DOHH2 (cell line): Measurements from ENCODE around the gene HOTAIR.

ENCODE experiments used
- H3F3A ChIP-seq: fragments of 200-600 bp; sonication (generic), shearing (Covaris generic); 2 replicates; pipeline ENCODE4 v1.6.0; 2016; ENCODE audit warnings: antibody characterized with exemption, mild to moderate bottlenecking; ENCODE audit not compliant: control insufficient read depth, insufficient read depth
- H3K27ac ChIP-seq: fragments of 200-600 bp; sonication (generic); 2 replicates; pipeline ENCODE4 v1.5.1; 2014; ENCODE audit warnings: low read depth, mild to moderate bottlenecking, low read length, moderate library complexity
- H3K27me3 ChIP-seq: fragments of 200-600 bp; sonication (generic); 2 replicates; pipeline ENCODE4 v1.6.1; 2014; ENCODE audit warnings: mild to moderate bottlenecking, low read length, mixed read lengths; ENCODE audit not compliant: control insufficient read depth
- H3K36me3 ChIP-seq: fragments of 200-600 bp; sonication (generic); 2 replicates; pipeline ENCODE4 v1.6.1; 2014; ENCODE audit warnings: mild to moderate bottlenecking, low read length, moderate library complexity, mixed read lengths; ENCODE audit not compliant: control insufficient read depth
- H3K4me1 ChIP-seq: fragments of 200-600 bp; sonication (generic); 2 replicates; pipeline ENCODE4 v1.6.1; 2014; ENCODE audit warnings: mild to moderate bottlenecking, low read length, mixed read lengths; ENCODE audit not compliant: control insufficient read depth
- H3K4me2 ChIP-seq: fragments of 200-600 bp; sonication (generic); 2 replicates; pipeline ENCODE4 v1.6.0; 2014; ENCODE audit warnings: mild to moderate bottlenecking, low read length, moderate library complexity
- H3K4me3 ChIP-seq: fragments of 200-600 bp; sonication (generic); 2 replicates; pipeline ENCODE4 v1.5.1; 2014; ENCODE audit warnings: mild to moderate bottlenecking, low read length, mixed read lengths
- H3K79me2 ChIP-seq: fragments of 200-600 bp; sonication (generic); 2 replicates; pipeline ENCODE4 v1.6.1; 2014; ENCODE audit warnings: mild to moderate bottlenecking, low read length, mixed read lengths; ENCODE audit not compliant: control insufficient read depth
- H3K9me2 ChIP-seq: fragments of 200-600 bp; sonication (generic); replicated peaks from 2 replicates; pipeline ENCODE4 v1.6.1; 2014; ENCODE audit warnings: mild to moderate bottlenecking, low read length, mixed read lengths; ENCODE audit not compliant: control insufficient read depth
- H3K9me3 ChIP-seq: fragments of 200-600 bp; sonication (generic); 2 replicates; pipeline ENCODE4 v1.6.1; 2014; ENCODE audit warnings: antibody characterized with exemption, low read length, mixed read lengths; ENCODE audit not compliant: control insufficient read depth, insufficient read depth
- H4K20me1 ChIP-seq: fragments of 200-600 bp; sonication (generic); 2 replicates; pipeline ENCODE4 v1.6.0; 2014; ENCODE audit warnings: low read depth, mild to moderate bottlenecking, antibody characterized with exemption, low read length, moderate library complexity; ENCODE audit not compliant: control insufficient read depth, insufficient read depth
- EZH2phosphoT487 ChIP-seq: fragments of 200-600 bp; sonication (generic); IDR thresholded peaks from 2 replicates; pipeline ENCODE4 v1.6.1; 2017; ENCODE audit warnings: borderline replicate concordance, mild to moderate bottlenecking, antibody characterized with exemption, low read length, moderate library complexity, mixed read lengths
- TF ChIP-seq, protein P1 (sequence below): fragments of 200-600 bp; sonication (generic); IDR thresholded peaks from one replicate; pipeline ENCODE4 v1.5.1; 2014; ENCODE audit warnings: antibody characterized with exemption, mild to moderate bottlenecking, low read depth, low read length; ENCODE audit not compliant: poor library complexity, severe bottlenecking

Gene HOTAIR

GRCh38 chr12:53983950-53984572, 9.3 kb upstream of the HOTAIR start:
- peak overlapping the region; percentile 82 for H3K4me2 ChIP-seq
- peaks cover 43% of the 10 kb centered on the region for H3K4me1 ChIP-seq
- H4K20me1 ChIP-seq: peaks cover 6% of the 10 kb centered on the region; the same call in 1 of the 2 replicates
- peaks cover 6% of the 10 kb centered on the region; the same call in 1 of the 2 replicates for H3F3A ChIP-seq
- no peaks in the 10 kb centered on the region for H3K36me3 ChIP-seq
- peak overlapping the region; percentile 67 for H3K4me3 ChIP-seq
- TF ChIP-seq, protein P1, sequence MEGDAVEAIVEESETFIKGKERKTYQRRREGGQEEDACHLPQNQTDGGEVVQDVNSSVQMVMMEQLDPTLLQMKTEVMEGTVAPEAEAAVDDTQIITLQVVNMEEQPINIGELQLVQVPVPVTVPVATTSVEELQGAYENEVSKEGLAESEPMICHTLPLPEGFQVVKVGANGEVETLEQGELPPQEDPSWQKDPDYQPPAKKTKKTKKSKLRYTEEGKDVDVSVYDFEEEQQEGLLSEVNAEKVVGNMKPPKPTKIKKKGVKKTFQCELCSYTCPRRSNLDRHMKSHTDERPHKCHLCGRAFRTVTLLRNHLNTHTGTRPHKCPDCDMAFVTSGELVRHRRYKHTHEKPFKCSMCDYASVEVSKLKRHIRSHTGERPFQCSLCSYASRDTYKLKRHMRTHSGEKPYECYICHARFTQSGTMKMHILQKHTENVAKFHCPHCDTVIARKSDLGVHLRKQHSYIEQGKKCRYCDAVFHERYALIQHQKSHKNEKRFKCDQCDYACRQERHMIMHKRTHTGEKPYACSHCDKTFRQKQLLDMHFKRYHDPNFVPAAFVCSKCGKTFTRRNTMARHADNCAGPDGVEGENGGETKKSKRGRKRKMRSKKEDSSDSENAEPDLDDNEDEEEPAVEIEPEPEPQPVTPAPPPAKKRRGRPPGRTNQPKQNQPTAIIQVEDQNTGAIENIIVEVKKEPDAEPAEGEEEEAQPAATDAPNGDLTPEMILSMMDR: no peak
- no peak for TF ChIP-seq EZH2phosphoT487
- peaks cover 73% of the 10 kb centered on the region for H3K27me3 ChIP-seq
- H3K79me2 ChIP-seq: no peaks in the 10 kb centered on the region
- peak overlapping the region; percentile 28 for H3K27ac ChIP-seq
- H3K9me2 ChIP-seq: no peaks in the 10 kb centered on the region
- no peaks in the 10 kb centered on the region for H3K9me3 ChIP-seq

GRCh38 chr12:53983568-53983949, 8.8 kb upstream of the HOTAIR start:
- peak overlapping the region; percentile 67 for H3K4me3 ChIP-seq
- H3K27me3 ChIP-seq: peaks cover 74% of the 10 kb centered on the region

DNA sequence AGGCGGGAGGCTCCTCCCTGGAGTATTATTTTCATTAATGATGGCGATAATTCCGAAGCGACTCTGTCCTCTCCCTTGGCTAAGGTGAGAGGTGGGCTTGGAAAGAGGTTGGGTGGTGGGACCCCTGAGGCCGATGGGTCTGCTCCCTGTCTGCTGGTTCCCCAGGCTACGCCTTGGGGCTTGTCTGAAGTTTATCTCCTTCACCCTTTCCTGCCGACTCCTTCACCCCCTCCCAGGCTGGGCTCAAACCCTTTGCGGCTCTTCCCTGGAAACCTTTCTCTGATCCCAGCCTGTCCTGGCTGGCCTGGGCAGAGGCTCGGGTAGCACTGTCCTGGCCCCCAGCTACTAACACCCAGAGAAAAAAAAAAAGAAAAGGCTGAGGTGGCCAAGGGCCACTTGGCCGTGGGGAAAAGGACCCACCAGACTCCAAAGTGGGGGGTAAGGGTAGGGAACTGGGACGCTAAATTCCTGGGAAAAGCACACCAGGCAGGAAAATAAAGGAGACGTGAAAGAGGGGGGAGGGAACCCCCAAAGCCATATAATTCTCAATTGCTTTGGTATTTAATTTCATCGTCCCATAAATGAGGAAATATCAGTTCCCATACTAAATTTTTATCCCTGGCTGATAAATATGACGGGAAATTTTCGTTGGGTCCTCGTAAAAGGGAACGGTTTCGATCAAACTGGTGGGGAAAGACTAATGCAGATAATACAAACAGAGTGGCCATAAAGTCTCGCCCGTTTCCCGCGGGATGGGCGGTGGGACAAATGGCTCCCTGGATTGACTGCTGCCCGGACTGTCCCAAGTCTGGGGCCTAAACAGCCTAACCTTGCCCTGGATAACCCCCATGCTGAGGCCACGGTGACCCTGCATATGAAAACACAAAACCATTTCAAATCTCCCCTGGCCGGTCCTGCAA, 8.2 kb upstream of the HOTAIR start:
- no peaks in the 10 kb centered on the region for H3K79me2 ChIP-seq
- H3K36me3 ChIP-seq: no peaks in the 10 kb centered on the region
- peaks cover 39% of the 10 kb centered on the region for H3K4me1 ChIP-seq
- no peak overlapping the region for H3K4me3 ChIP-seq
- no peaks in the 10 kb centered on the region for H3K9me2 ChIP-seq
- H3K27ac ChIP-seq: no peak overlapping the region
- H3K9me3 ChIP-seq: no peaks in the 10 kb centered on the region
- peaks cover 6% of the 10 kb centered on the region; the same call in 1 of the 2 replicates for H3F3A ChIP-seq
- peaks cover 71% of the 10 kb centered on the region for H3K27me3 ChIP-seq
- TF ChIP-seq, protein P1: no peak
- no peak for TF ChIP-seq EZH2phosphoT487
- H3K4me2 ChIP-seq: peak overlapping the region; percentile 82; the same call in 1 of the 2 replicates
- H4K20me1 ChIP-seq: no peaks in the 10 kb centered on the region

More at GRCh38 chr12:53983568-53983949, 8.8 kb upstream of the HOTAIR start:
- no peaks in the 10 kb centered on the region for H3K36me3 ChIP-seq
- H3K4me1 ChIP-seq: peaks cover 40% of the 10 kb centered on the region
- H3K27ac ChIP-seq: peak overlapping the region; percentile 28
- peaks cover 3% of the 10 kb centered on the region; the same call in 1 of the 2 replicates for H4K20me1 ChIP-seq
- no peaks in the 10 kb centered on the region for H3K9me3 ChIP-seq
- no peaks in the 10 kb centered on the region for H3K79me2 ChIP-seq
- H3K4me2 ChIP-seq: peak overlapping the region; percentile 82
- H3F3A ChIP-seq: peaks cover 6% of the 10 kb centered on the region; the same call in 1 of the 2 replicates
- H3K9me2 ChIP-seq: no peaks in the 10 kb centered on the region
- TF ChIP-seq, protein P1: no peak
- no peak for TF ChIP-seq EZH2phosphoT487
